ENCODE measurements around the gene MEMO1.
"Not testable (repeated sequence)": the region's sequence is repeated elsewhere in the genome, so short reads cannot be mapped to it uniquely, and the experiment has no call there.

The MEMO1 gene

DNA sequence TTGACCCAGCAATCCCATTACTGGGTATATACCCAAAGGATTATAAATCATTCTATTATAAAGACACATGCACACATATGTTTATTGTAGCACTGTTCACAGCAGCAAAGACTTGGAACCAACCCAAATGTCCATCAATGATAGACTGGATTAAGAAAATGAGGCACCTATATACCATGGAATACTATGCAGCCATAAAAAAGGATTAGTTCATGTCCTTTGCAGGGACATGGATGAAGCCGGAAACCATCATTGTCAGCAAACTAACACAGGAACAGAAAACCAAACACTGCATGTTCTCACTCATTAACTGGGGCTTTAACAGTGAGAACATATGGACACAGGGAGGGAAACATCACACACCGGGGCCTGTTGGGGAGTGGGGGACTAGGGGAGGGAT, 110.7 kb downstream of the MEMO1 start:
- DNase-seq: not testable (repeated sequence)

DNA sequence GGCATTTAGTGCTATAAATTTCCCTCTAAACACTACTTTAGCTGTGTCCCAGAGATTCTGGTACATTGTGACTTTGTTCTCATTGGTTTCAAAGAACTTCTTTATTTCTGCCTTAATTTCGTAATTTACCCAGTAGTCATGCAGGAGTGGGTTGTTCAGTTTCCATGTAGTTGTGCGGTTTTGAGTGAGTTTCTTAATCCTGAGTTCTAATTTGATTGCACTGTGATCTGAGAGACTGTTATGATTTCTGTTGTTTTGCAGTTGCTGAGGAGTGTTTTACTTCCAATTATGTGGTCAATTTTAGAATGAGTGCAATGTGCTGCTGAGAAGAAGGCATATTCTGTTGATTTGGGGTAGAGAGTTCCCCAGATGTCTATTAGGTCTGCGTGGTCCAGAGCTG, 112.5 kb downstream of the MEMO1 start:
- not testable (repeated sequence) for DNase-seq

DNA sequence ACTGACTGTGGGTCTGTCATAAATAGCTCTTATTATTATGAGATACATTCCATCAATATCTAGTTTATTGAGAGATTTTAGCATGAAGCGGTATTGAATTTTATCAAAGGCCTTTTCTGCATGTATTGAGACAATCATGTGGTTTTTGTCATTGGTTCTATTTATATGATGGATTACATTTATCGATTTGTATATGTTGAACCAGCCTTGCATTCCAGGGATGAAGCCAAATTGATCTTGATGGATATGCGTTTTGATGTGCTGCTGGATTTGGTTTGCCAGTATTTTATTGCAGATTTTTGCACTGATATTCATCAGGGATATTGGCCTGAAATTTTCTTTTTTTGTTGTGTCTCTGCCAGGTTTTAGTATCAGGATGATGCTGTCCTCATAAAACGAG, 113.5 kb downstream of the MEMO1 start:
- DNase-seq: not testable (repeated sequence)

DNA sequence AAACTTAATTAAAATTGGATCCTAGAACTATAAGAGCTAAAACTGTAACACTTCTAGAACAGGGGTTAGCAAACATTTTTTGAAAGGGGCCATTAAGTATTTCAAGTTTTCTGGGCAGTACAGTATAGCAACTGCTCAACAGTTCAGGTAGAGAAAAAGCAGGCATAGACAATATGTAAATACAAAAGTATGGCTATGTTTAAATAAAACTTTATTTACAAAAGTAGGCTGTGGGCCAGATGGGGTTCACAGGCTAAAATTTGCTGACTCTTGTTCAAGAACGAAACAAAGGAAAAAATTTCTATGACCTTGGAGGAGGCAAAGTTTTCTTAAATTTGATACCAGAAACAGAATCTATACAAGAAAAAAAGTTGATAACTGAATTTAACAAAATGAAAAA, 114.5 kb downstream of the MEMO1 start:
- no peak for DNase-seq

DNA sequence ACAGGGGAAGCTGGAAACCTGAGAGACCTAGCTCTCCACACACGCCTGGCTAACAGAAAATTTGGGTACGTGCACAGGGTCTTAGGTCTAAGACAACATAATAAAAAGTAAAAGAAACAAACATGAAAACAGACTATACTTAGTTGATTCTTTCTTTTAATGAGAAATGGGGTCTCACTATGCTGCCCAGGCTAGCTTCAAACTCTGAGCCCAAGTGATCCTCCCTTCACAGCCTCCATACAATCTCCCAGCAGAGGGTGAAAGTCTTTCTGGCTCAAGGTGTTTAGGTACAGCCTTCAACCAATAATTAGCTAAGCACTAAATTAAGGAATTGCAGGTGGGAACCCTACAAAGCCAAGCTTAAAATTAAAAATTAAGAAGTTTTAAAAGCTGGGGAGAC, 116.2 kb downstream of the MEMO1 start:
- no peak for DNase-seq

DNA sequence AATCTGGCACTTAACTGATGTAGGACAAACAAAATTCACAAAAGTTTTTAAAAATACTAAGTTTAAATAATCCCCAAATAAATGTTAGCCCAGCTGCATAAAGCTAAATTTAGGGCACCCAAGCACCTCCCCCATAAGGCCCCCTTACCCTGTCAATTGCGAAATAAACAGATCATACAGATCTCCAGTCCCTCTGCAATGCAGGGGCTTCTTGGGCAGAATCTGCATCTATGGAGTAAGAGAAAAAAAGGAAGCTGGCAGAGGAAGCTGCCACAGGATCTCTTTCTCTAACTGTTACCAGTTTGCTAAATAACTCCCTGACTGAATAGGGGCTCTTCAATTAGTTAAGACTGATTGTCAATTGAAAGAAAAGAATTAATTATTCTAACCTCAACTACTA, 117.7 kb downstream of the MEMO1 start:
- DNase-seq: no peak

DNA sequence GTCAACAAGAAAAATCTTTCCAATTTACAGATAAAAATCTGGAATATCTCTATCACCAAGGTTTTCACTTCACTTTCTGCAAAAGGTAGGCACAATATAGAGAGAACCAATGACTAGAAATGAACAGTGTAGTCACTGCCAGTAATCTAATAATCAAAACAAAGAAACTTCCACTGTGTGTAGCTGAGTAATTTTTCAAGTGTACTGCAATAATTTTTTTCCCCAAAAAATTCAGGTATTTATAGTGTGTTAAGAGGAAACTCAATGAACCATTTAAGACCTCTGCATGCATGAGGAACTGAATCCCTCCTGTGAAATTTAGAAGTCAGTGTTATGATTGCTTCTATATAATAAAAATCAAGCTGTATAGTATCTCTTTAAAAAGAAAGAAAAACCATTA, 121.8 kb downstream of the MEMO1 start:
- DNase-seq: no peak

DNA sequence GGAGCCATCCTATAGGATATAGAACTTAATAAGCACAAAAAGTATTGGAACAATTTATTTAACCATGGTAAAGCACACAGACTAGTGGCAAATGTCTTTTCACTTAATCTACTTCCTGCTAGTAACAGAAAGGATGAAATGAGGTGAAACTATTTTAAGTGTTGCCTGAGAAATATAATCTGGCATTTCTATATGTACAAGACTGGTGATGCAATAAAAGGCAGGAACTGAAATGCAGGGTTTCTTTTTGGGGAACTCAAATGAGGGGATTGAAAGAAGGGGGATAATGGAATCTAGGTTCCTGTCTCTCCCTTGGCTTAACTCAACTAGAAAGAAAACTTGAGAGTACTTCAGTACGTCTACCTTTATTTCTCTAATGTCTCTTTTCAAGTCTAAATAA, 122.3 kb downstream of the MEMO1 start:
- no peak for DNase-seq

DNA sequence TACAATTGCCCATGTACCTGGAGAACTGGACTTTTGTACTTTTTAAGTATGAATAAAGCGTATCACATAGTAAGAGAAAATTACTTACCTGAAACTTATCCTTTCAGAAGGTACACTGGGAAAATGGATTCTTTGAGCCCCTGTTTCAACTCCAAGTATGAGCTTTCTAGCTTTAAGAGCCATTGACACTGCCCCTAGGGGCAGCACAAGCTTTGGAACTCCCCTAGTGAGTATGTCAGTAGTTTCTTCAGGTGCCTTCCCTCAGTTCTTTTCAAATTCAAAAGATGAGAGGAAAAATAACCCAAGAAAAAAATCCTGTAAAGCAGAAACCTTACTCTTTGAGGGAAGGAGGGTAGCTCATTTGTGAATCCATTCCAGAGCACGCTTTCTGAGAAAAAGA, 124.1 kb downstream of the MEMO1 start:
- DNase-seq: no peak

DNA sequence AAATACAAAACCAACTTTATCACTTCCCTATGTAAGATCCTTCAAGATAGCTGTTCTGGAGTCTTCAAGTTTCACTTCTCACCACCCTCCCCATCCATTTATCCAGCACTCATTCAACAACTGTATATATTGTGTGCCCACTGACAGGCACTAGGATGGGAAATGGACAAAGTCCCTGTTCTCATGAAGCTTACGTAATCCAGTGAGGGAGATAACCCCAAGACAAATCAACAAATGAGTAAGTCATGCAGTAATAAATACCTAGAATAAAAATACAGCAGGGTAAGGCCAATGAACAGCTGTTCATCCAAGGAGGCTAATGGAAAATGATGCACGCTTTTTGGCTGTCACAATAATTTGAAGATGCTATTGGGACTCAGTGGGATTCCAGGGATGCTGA, 133.8 kb downstream of the MEMO1 start:
- no peak for DNase-seq

DNA sequence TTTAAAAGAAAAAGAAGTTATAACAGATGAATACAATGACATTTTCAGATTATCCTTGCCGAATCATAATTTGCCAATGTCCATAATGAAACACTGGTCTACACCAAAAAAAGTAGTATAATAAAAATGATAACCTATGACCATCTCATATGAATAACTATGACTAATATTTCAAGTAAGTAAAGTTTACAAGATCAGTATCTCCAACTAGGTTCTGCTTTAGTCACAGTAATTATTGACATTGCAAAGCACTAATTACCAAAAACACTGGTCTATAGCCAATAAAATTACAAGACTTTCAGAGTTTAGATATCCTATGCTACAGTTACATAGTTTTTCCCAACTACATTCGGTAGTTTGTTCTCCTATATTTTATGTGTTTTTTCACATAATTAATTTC, 136.7 kb downstream of the MEMO1 start:
- DNase-seq: no peak

DNA sequence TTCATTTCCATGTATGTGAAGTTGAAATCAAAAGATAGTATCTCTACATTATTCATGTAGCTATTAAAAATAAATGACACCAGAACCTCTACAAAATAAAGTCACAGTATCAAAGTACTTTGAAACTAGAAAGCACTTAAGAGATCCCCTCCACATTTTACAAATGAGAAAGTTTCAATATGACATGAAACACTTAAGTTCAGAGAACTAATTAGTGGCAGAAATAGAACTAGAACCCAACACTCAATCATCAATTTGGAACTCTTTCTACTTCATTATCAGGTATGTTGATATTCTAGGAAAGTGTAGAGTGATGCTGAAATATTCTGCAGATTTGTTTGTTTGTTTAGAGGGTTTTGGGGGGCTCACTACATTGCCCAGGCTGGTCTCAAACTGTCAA, 145.6 kb downstream of the MEMO1 start:
- DNase-seq: no peak

DNA sequence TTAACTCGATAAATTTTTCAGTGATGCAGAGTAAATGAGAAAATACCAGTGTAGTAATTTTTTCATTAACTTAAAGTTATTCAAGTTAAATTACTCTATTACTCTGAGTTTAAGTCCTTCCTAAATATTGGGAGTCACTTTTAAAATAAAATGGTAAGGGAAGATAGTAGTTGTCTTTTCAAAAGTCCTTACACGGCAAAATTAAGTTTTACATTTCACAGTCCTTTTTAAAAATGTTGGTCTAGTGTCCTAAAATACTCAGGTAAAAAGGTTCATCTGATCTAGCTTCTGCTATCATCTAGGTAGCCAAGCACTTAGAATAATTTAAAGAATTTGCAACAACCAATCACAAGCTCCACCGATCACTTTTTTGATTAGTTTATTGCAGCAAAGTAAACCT, 146.9 kb downstream of the MEMO1 start:
- DNase-seq: no peak

DNA sequence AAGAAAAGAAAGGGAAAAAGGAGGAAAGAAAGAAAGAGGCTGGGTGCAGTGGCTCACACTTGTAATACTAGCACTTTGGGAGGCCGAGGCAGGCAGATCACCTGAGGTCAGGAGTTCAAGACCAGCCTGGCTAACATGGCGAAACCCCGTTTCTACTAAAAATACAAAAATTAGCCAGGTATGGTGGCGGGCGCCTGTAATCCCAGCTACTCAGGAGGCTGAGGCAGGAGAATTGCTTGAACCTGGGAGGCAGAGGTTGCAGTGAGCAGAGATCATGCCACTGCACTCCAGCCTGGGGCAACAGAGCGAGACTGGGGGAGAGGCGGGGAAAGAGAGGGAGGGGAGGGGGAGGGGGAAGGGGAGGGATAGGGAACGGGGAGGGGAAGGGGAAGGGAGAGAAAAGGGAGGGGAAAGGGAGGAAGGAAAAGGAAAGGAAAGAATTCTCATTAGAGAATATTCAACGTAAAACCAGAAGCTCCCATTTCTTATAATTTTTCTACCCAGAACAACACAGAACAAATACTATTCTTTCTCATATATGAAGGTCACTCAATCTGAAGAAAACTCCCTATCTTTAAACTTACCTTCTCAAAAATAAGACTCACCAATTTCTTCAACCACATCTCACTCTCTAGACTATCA, 147.7 kb downstream of the MEMO1 start:
- not testable (repeated sequence) for DNase-seq

DNA sequence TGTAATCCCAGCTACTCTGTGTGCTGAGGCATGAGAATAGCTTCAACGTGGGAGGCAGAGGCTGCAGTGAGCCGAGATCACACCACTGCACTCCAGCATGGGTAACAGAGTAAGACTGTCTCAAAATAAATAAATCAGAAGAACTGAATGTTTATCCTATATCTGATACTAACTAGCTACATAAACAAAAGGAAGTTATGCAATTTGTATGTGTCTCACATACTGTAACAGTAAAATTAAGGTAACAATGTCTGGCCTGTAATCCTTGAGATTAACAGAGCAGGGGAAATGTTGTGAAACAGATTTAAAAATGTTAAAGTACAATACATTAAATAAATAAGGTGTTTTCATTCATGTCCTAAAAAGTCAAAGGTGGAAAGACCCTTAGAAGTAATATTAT, 150.8 kb downstream of the MEMO1 start:
- DNase-seq: no peak

DNA sequence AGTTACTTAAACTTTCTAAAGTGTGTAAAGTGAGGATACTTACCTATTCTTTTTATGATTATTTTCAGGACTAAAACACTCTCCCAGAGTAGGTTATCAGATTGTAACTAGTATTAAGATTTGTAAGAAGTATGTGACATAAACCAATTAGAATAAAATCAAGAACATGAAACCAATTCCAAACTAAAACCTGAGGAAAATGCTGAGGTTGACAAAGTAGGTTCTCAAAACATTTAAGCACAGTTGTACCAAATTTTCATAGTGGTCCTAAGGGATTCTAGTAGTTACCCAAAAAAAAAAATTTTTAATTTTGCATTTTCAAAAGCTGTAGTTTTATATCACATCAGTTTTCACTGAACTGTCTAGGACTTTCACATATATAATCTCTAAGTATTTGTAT, 157.3 kb downstream of the MEMO1 start:
- no peak for DNase-seq

DNA sequence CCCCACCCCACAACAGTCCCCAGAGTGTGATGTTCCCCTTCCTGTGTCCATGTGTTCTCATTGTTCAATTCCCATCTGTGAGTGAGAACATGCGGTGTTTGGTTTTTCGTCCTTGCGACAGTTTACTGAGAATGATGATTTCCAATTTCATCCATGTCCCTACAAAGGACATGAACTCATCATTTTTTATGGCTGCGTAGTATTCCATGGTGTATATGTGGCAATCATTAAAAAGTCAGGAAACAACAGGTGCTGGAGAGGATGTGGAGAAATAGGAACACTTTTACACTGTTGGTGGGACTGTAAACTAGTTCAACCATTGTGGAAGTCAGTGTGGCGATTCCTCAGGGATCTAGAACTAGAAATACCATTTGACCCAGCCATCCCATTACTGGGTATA, 168.7 kb downstream of the MEMO1 start:
- DNase-seq: not testable (repeated sequence)

DNA sequence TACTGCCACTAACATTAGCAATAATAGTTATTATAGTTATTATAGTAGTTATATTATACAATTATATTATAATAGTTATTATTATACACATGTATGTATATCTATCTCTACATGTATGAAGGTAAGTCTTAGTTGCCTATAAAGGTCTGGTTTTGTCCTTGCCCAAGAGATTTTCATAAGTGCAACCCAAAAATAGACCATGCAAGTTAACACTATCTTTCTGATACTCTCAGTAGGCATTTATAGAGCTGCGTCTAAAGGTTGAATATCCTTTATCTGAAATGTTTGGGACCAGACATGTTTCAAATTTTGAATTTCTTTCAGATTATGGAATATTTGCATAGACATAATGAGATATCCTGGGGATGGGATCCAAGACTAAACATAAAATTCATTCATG, 175.4 kb downstream of the MEMO1 start:
- no peak for DNase-seq

DNA sequence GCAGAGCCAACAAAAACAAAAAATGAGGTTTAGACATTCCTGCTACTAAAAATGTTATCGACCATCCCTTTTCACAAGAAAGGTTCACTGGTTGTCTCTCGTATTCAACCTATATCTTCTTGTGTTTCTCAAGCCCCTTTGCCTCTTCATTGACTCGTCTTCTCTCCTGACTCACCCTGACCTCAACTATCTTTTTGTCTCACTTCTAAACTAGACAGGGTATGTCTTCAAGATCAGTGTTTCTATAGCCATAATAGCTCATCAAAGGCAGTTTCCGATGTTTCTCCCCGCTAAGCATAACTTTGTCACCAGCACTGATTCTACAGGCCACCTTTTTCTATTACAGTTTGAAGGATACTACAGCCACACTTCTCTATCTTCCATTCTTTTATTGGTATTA, 178.4 kb downstream of the MEMO1 start:
- DNase-seq: no peak

DNA sequence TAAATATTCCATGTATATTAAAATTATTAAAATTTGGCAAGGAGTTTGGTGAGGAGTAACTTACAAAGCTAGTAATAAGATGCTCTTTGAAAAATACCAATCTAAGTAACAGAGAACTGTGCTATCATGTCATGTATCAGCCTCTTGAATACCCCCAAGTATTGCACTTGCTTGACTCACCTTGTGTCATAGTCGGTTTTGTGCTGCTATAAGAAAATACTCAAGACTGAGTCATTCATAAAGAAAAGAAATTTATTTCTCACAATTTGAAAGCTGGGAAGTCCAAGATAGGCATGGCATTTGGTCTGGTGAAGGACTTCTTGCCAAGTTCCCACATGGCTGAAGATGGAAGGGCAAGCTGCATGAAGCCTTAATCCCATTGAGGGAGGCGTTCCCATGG, 179.2 kb downstream of the MEMO1 start:
- DNase-seq: no peak

DNA sequence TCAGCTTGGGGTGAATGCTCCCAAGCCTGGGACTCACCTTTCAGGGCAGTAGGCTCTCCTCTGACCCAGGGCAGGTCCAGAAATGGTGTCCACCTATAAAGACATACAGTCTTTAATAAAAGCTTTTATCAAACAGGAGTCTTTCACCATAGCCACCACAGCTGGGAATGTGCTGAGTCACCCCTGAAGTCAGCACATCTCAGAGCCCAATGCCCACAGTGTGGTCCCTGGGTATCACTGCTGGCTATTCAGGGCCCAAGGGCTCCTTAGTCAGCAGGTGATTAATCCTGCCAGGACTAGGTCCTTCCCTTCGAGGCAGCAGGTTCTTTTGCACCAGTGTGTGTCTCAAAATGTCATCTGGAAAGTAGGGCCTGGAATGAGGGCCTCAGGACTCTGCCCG, 181.9 kb downstream of the MEMO1 start:
- no peak for DNase-seq

DNA sequence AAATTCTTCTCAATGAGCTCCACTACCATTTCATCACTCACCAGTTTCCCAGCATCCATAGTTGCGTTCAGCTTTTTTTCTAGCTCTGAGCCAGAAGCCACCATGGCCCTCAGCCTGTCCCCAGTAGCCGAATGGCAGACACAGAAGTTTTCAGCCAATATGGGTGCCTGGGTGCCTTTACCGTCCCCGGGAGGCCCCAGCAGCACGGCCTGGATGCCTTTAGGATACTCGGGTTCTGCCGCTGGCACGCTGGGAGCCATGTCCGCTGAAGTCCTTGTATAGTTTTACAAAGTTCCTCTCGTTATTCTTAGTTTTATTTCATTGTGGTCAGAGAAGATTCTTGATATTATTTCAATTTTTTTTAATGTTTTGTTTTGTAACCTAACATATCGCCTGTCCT, 187.2 kb downstream of the MEMO1 start:
- no peak for DNase-seq

DNA sequence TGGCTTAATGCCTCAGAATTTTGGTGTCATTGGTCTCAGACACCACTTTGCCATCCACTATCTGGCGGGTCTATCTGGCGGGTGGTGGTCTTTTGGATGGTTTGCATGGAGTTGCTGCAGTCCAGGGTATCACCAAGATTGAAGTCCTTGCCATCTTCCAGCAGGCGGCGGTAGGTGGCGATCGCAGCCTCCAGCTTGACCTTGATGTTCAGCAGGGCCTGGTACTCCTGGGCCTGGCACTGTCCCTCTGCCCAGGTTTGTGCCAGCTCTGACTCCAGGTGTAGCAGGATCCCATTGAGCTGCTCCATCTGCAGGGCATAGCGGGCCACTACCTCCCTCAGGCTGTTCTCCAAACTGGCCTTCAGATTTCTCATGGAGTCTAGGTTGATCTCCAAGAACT, 188.2 kb downstream of the MEMO1 start:
- DNase-seq: no peak

Measured in NK-92 treated with Interleukin-12 subunit alpha and Interleukin-12 subunit beta, amount 100 ng/mL, for 24 hours (cell line).